ENCODE data around the gene PDK2.

GRCh38 chr17:50059256-50059655, 35.9 kb upstream of the PDK2 start:
- TF ChIP-seq CTCF (conservative IDR thresholded peaks at IDR 0.05; ENCODE audit: low read depth in 2 of 2) (no peak), POLR2AphosphoS5 (IDR thresholded peaks at IDR 0.05; ENCODE audit: low read depth) (no peak), CREB1 (CRISPR knock-in tag; IDR thresholded peaks at IDR 0.05; ENCODE audit: low read depth) (no peak), REST (IDR thresholded peaks at IDR 0.05; ENCODE audit: unreplicated experiment) (no peak), EZH2 (IDR thresholded peaks at IDR 0.05; ENCODE audit: low read depth, unreplicated experiment) (no peak)
